ENCODE results near the gene SVOP.

- TF ChIP-seq, protein P1, sequence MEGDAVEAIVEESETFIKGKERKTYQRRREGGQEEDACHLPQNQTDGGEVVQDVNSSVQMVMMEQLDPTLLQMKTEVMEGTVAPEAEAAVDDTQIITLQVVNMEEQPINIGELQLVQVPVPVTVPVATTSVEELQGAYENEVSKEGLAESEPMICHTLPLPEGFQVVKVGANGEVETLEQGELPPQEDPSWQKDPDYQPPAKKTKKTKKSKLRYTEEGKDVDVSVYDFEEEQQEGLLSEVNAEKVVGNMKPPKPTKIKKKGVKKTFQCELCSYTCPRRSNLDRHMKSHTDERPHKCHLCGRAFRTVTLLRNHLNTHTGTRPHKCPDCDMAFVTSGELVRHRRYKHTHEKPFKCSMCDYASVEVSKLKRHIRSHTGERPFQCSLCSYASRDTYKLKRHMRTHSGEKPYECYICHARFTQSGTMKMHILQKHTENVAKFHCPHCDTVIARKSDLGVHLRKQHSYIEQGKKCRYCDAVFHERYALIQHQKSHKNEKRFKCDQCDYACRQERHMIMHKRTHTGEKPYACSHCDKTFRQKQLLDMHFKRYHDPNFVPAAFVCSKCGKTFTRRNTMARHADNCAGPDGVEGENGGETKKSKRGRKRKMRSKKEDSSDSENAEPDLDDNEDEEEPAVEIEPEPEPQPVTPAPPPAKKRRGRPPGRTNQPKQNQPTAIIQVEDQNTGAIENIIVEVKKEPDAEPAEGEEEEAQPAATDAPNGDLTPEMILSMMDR (IDR thresholded peaks at IDR 0.05) = no peak
- TF ChIP-seq POLR2A (IDR thresholded peaks at IDR 0.05) = no peak
These were observed 115.1 kb downstream of the SVOP start for GRCh38 chr12:108905725-108906124.

Measured in lower leg skin (tissue), 3 donors.